Activated naive CD4-positive, alpha-beta T cell treated with anti-CD3 and anti-CD28 coated beads, Interleukin-2, amount 50 U/mL, for 24 hours (primary cell): ENCODE data around the gene TBX19.

ENCODE experiments used
- H3K27ac Mint-ChIP-seq: one replicate; pipeline ENCODE4 v1.8.0; 2021; ENCODE audit warnings: mild to moderate bottlenecking, mixed read lengths
- H3K27me3 Mint-ChIP-seq: one replicate; pipeline ENCODE4 v1.8.0; 2021; ENCODE audit warnings: mixed read lengths
- H3K36me3 Mint-ChIP-seq: one replicate; pipeline ENCODE4 v1.8.0; 2021; ENCODE audit warnings: mixed read lengths
- H3K4me1 Mint-ChIP-seq: one replicate; pipeline ENCODE4 v1.8.0; 2021; ENCODE audit warnings: mixed read lengths
- H3K4me3 Mint-ChIP-seq: one replicate; pipeline ENCODE4 v1.8.0; 2021; ENCODE audit warnings: mild to moderate bottlenecking, mixed read lengths
- H3K9me3 Mint-ChIP-seq: one replicate; pipeline ENCODE4 v1.8.0; 2021; ENCODE audit warnings: mixed read lengths

The TBX19 gene

GRCh38 chr1:168280296-168280927 lies at the start of gene TBX19:
TSS of gene TBX19 (plus strand) at chr1:168280877. CDS start at chr1:168281091, 214 bp downstream.
- Mint-ChIP-seq H3K4me1 (peaks cover 12% of the 10 kb centered on the region), H3K27me3 (no peaks in the 10 kb centered on the region), H3K27ac (no peak within 1 kb of the TSS), H3K9me3 (peaks cover 6% of the 10 kb centered on the region), H3K4me3 (no peak within 1 kb of the TSS), H3K36me3 (peaks cover 25% of the 10 kb centered on the region)

DNA sequence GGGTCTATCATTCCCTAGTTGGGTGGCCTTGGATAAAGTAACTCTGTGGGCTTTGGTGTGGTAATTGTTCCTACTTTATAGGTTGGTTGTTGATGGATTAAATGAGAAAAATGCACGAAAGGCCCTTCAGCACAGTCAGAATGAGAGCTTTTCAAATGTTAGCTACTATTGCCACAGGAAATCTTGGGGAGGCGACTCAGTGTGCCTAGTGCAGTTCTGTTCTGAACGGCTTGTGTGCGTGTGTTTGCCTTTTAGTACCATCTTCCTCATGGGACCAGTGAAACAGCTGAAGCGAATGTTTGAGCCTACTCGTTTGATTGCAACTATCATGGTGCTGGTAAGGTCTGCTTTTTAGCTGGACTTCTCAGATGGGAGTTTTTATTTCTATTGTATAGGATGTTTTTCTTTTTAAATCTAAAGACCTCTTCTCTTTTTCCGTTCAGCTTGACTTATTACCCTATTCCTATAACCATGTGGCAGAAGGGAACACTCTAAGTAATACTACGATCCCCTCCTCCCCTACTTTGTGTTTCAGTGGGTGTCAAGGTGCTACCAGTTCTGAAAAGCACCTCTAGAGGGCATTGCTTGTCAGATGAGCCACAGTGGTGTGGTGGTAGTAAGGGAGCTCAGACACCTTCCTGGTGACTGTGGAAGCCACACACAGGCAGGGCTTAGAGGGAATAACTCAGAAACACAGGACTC lies 45.7 kb upstream of the TBX19 start:
- no peaks in the 10 kb centered on the region for H3K9me3 Mint-ChIP-seq
- H3K4me1 Mint-ChIP-seq = peaks cover 66% of the 10 kb centered on the region
- no peak overlapping the region for H3K27ac Mint-ChIP-seq
- H3K27me3 Mint-ChIP-seq = no peaks in the 10 kb centered on the region
- no peak overlapping the region for H3K4me3 Mint-ChIP-seq
- H3K36me3 Mint-ChIP-seq = peaks cover 32% of the 10 kb centered on the region

DNA sequence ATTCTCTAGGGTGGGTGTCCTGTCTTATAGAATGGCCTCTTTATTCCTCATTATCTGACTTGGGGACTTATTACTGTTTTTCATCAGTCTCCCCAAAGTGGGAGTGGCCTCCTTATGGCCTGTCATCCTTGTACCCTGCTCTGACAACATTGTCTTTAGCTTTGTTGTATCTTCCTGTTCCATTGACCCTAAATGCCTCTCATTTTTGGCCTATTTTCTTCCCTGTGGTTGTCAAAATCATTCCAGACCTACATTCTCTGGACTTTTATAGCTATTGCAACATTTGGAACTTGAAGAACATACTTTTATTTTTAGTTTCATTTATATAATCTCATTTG lies 45.2 kb upstream of the TBX19 start:
- H3K9me3 Mint-ChIP-seq = no peaks in the 10 kb centered on the region
- H3K36me3 Mint-ChIP-seq = peaks cover 35% of the 10 kb centered on the region
- no peaks in the 10 kb centered on the region for H3K27me3 Mint-ChIP-seq
- peak overlapping the region; percentile 11 for H3K27ac Mint-ChIP-seq
- H3K4me1 Mint-ChIP-seq = peaks cover 64% of the 10 kb centered on the region
- H3K4me3 Mint-ChIP-seq = no peak overlapping the region

GRCh38 chr1:168235937-168236336 lies 44.7 kb upstream of the TBX19 start:
- H3K36me3 Mint-ChIP-seq = peaks cover 35% of the 10 kb centered on the region
- H3K27me3 Mint-ChIP-seq = no peaks in the 10 kb centered on the region
- no peak overlapping the region for H3K4me3 Mint-ChIP-seq
- H3K4me1 Mint-ChIP-seq = peaks cover 61% of the 10 kb centered on the region
- H3K9me3 Mint-ChIP-seq = no peaks in the 10 kb centered on the region
- no peak overlapping the region for H3K27ac Mint-ChIP-seq

DNA sequence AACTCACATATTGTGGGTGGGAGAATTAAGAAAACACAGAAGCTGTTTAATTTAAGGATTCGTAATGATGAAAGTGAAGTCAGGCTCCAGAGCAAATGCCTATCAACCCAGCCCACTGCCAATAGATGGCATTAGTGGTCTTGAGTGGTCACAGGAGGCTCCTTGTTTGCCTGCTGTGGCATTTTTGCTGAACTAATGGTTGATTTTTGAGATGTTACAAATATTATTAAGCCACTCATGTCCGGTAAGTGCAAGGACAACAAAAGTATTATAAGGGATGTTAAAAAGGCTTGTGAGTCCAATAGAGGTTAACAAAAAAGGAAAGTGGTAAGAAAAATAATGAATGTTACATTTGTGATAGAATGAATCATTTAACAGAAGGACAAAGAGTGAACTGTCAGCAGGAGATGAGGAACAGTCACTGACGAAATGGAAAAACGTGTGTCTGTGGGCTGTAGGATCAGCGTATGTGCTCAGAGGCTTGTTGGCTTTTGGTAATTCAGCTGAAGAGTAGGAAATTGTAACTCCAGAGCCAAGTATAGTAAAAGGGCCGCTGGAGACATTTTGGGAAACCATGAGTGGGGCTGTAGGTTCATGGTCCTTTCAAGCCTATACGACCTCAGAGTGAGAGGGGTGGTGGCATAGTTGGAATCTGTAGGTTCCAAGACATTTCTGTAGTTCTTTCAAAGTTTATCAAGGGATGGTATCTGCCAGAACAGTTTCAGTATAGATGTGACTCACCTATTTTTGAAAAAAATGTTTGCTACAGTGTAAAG lies 43.7 kb upstream of the TBX19 start:
- H3K27me3 Mint-ChIP-seq = no peaks in the 10 kb centered on the region
- H3K9me3 Mint-ChIP-seq = no peaks in the 10 kb centered on the region
- peak overlapping the region; percentile 76 for H3K27ac Mint-ChIP-seq
- H3K4me3 Mint-ChIP-seq = peak overlapping the region; percentile 5
- H3K36me3 Mint-ChIP-seq = peaks cover 35% of the 10 kb centered on the region
- peaks cover 52% of the 10 kb centered on the region for H3K4me1 Mint-ChIP-seq

GRCh38 chr1:168243198-168243597 lies 37.5 kb upstream of the TBX19 start:
- H3K36me3 Mint-ChIP-seq = peaks cover 49% of the 10 kb centered on the region
- H3K27ac Mint-ChIP-seq = no peak overlapping the region
- H3K27me3 Mint-ChIP-seq = no peaks in the 10 kb centered on the region
- H3K4me1 Mint-ChIP-seq = peaks cover 33% of the 10 kb centered on the region
- H3K4me3 Mint-ChIP-seq = no peak overlapping the region
- no peaks in the 10 kb centered on the region for H3K9me3 Mint-ChIP-seq

- H3K4me3 Mint-ChIP-seq = peak overlapping the region; percentile 19
Measured at GRCh38 chr1:168243636-168244212, 37.0 kb upstream of the TBX19 start.

GRCh38 chr1:168245042-168245441 lies 35.6 kb upstream of the TBX19 start:
- Mint-ChIP-seq H3K4me1 (peaks cover 48% of the 10 kb centered on the region), H3K9me3 (no peaks in the 10 kb centered on the region), H3K27me3 (no peaks in the 10 kb centered on the region), H3K36me3 (peaks cover 55% of the 10 kb centered on the region), H3K27ac (no peak overlapping the region), H3K4me3 (no peak overlapping the region)

More at GRCh38 chr1:168243636-168244212, 37.0 kb upstream of the TBX19 start:
- H3K27ac Mint-ChIP-seq = peak overlapping the region; percentile 51
- peaks cover 48% of the 10 kb centered on the region for H3K36me3 Mint-ChIP-seq
- no peaks in the 10 kb centered on the region for H3K27me3 Mint-ChIP-seq
- peaks cover 36% of the 10 kb centered on the region for H3K4me1 Mint-ChIP-seq
- H3K9me3 Mint-ChIP-seq = no peaks in the 10 kb centered on the region

- Mint-ChIP-seq H3K4me1 (peaks cover 53% of the 10 kb centered on the region), H3K4me3 (no peak overlapping the region)
Measured at GRCh38 chr1:168246506-168246905, 34.2 kb upstream of the TBX19 start.

GRCh38 chr1:168252204-168252733 lies 28.4 kb upstream of the TBX19 start:
- Mint-ChIP-seq H3K36me3 (peaks cover 51% of the 10 kb centered on the region), H3K4me3 (no peak overlapping the region), H3K9me3 (no peaks in the 10 kb centered on the region), H3K27me3 (no peaks in the 10 kb centered on the region), H3K4me1 (peaks cover 45% of the 10 kb centered on the region), H3K27ac (no peak overlapping the region)

More at GRCh38 chr1:168246506-168246905, 34.2 kb upstream of the TBX19 start:
- no peaks in the 10 kb centered on the region for H3K27me3 Mint-ChIP-seq
- no peaks in the 10 kb centered on the region for H3K9me3 Mint-ChIP-seq
- H3K36me3 Mint-ChIP-seq = peaks cover 56% of the 10 kb centered on the region
- no peak overlapping the region for H3K27ac Mint-ChIP-seq

GRCh38 chr1:168256164-168256563 lies 24.5 kb upstream of the TBX19 start:
- no peaks in the 10 kb centered on the region for H3K27me3 Mint-ChIP-seq
- no peak overlapping the region for H3K4me3 Mint-ChIP-seq
- no peak overlapping the region for H3K27ac Mint-ChIP-seq
- H3K9me3 Mint-ChIP-seq = no peaks in the 10 kb centered on the region
- H3K4me1 Mint-ChIP-seq = peaks cover 41% of the 10 kb centered on the region
- H3K36me3 Mint-ChIP-seq = peaks cover 38% of the 10 kb centered on the region

DNA sequence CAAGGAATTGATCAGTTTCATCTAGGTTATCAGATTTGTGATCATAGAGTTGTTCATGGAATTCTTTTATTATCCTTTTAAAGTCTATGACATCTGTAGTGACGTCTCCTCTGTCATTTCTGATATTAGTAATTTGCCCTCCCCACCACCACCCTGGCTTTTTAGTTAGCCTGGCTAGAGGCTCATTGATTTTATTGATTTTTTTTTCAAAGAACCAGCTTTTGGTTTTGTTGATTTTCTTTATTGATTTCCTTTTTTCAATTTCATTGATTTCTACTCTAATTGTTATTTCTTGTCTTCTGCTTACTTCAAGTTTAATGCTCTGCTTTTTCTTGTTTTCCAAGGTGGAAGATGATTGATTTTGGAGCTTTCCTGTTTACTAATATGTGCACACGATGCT lies 23.3 kb upstream of the TBX19 start:
- no peaks in the 10 kb centered on the region for H3K27me3 Mint-ChIP-seq
- no peaks in the 10 kb centered on the region for H3K9me3 Mint-ChIP-seq
- peaks cover 38% of the 10 kb centered on the region for H3K36me3 Mint-ChIP-seq
- H3K4me1 Mint-ChIP-seq = peaks cover 42% of the 10 kb centered on the region
- no peak overlapping the region for H3K4me3 Mint-ChIP-seq
- H3K27ac Mint-ChIP-seq = no peak overlapping the region

- H3K4me3 Mint-ChIP-seq = no peak overlapping the region
- H3K4me1 Mint-ChIP-seq = peaks cover 36% of the 10 kb centered on the region
- H3K27me3 Mint-ChIP-seq = no peaks in the 10 kb centered on the region
- H3K27ac Mint-ChIP-seq = no peak overlapping the region
- H3K9me3 Mint-ChIP-seq = no peaks in the 10 kb centered on the region
- H3K36me3 Mint-ChIP-seq = peaks cover 36% of the 10 kb centered on the region
Measured at GRCh38 chr1:168259567-168259966, 21.1 kb upstream of the TBX19 start.

DNA sequence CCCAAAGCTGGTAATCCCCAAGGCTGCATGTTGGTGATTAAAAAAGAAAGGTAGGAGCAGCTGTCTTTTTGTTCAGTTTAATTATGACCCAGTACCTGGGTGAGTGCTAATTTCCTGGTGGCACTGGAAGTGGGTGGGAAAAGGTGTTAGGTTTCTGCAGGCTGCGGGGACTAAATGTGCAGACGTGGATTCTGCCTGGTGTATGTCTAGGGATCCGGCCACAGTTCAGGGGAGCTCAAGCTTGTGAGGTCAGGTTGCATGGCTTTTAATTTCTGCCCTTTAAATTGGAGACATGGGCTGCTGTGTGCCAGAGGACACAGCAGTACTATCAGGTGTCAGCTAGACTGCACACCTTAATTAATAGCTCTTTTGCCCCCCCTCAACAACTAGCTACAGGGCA lies 20.3 kb upstream of the TBX19 start:
- H3K9me3 Mint-ChIP-seq = no peaks in the 10 kb centered on the region
- no peak overlapping the region for H3K4me3 Mint-ChIP-seq
- H3K27ac Mint-ChIP-seq = no peak overlapping the region
- H3K36me3 Mint-ChIP-seq = peaks cover 31% of the 10 kb centered on the region
- H3K4me1 Mint-ChIP-seq = peaks cover 36% of the 10 kb centered on the region
- H3K27me3 Mint-ChIP-seq = no peaks in the 10 kb centered on the region

DNA sequence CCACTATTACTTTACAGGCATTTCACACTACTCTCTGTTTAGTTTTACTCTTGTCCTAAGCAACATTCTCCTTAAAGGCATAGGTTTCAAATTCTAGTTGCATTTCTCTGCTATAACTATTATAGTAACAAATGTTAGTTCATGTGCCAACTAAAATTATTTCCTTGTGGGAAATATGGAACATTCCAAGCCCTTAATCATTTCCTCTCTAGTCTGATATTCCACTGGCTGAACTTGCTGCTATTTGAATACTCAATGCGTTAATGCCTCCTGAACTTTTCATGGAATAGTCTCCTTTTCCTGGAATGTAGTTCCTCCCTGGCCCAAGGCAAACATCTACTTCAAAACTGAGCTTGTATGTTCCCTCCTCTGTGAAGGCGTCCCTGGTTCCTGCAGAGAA lies 19.3 kb upstream of the TBX19 start:
- Mint-ChIP-seq H3K4me1 (peaks cover 36% of the 10 kb centered on the region), H3K9me3 (no peaks in the 10 kb centered on the region), H3K27me3 (no peaks in the 10 kb centered on the region), H3K36me3 (peaks cover 26% of the 10 kb centered on the region), H3K27ac (no peak overlapping the region), H3K4me3 (no peak overlapping the region)
